Osteocyte (in vitro differentiated cells): ENCODE results near the gene ATG10. TPM values are rescaled to one million over a fixed set of nuclear protein-coding genes. Genes with fewer than 3 reads are reported as not detected.
"Not testable (repeated sequence)": the region's sequence is repeated elsewhere in the genome, so short reads cannot be mapped to it uniquely, and the experiment has no call there.

ENCODE experiments used
- DNase-seq: peaks from one replicate; pipeline ENCODE4 v3.0.0; 2021; ENCODE audit warnings: mixed read lengths; ENCODE audit not compliant: unreplicated experiment; ENCODE audit errors: extremely low spot score
- H3K27ac Mint-ChIP-seq: one replicate; pipeline ENCODE4 v1.8.0; 2021; ENCODE audit warnings: mild to moderate bottlenecking, mixed read lengths; ENCODE audit not compliant: unreplicated experiment
- H3K27me3 Mint-ChIP-seq: one replicate; pipeline ENCODE4 v1.8.0; 2021; ENCODE audit warnings: mixed read lengths; ENCODE audit not compliant: unreplicated experiment
- H3K36me3 Mint-ChIP-seq: one replicate; pipeline ENCODE4 v1.8.0; 2021; ENCODE audit warnings: mixed read lengths; ENCODE audit not compliant: unreplicated experiment
- H3K4me1 Mint-ChIP-seq: one replicate; pipeline ENCODE4 v1.8.0; 2021; ENCODE audit warnings: mixed read lengths; ENCODE audit not compliant: unreplicated experiment
- H3K4me3 Mint-ChIP-seq: one replicate; pipeline ENCODE4 v1.8.0; 2021; ENCODE audit warnings: mild to moderate bottlenecking, moderate library complexity, mixed read lengths; ENCODE audit not compliant: unreplicated experiment
- H3K9me3 Mint-ChIP-seq: one replicate; pipeline ENCODE4 v1.8.0; 2021; ENCODE audit warnings: mixed read lengths; ENCODE audit not compliant: unreplicated experiment
- CTCF ChIP-seq: fragments of 200-600 bp; sonication (generic); IDR thresholded peaks from 2 replicates; pipeline ENCODE4 v1.5.0; 2021; ENCODE audit warnings: antibody characterized with exemption, mild to moderate bottlenecking, moderate library complexity
- total RNA-seq: library from RNA; stranded (reverse); gene quantifications from 2 replicates; pipeline ENCODE4 v1.2.1, GENCODE V29; 2021

ATG10 gene
- total RNA-seq, 1 donor from 2014 or later = 8.3 TPM

GRCh38 chr5:82106756-82107155, 134.9 kb downstream of the ATG10 start:
- Mint-ChIP-seq H3K4me1 (peaks cover 32% of the 10 kb centered on the region), H3K27me3 (no peaks in the 10 kb centered on the region), H3K4me3 (no peak overlapping the region), H3K27ac (peak overlapping the region; percentile 38), H3K9me3 (no peaks in the 10 kb centered on the region), H3K36me3 (no peaks in the 10 kb centered on the region)
- DNase-seq = no peak
- no peak for TF ChIP-seq CTCF

GRCh38 chr5:82107267-82107666, 135.4 kb downstream of the ATG10 start:
- TF ChIP-seq CTCF = peak; percentile 55
- Mint-ChIP-seq H3K9me3 (no peaks in the 10 kb centered on the region), H3K27ac (peak overlapping the region; percentile 38), H3K36me3 (no peaks in the 10 kb centered on the region), H3K27me3 (no peaks in the 10 kb centered on the region), H3K4me3 (no peak overlapping the region), H3K4me1 (peaks cover 32% of the 10 kb centered on the region)
- DNase-seq = no peak

- H3K4me1 Mint-ChIP-seq = peaks cover 32% of the 10 kb centered on the region
- no peak for TF ChIP-seq CTCF
- no peaks in the 10 kb centered on the region for H3K36me3 Mint-ChIP-seq
- H3K27ac Mint-ChIP-seq = no peak overlapping the region
- no peak for DNase-seq
- no peak overlapping the region for H3K4me3 Mint-ChIP-seq
- H3K9me3 Mint-ChIP-seq = no peaks in the 10 kb centered on the region
- H3K27me3 Mint-ChIP-seq = no peaks in the 10 kb centered on the region
Observed at GRCh38 chr5:82109013-82109412, 137.2 kb downstream of the ATG10 start.

- DNase-seq, H3K27ac Mint-ChIP-seq, H3K9me3 Mint-ChIP-seq, H3K4me3 Mint-ChIP-seq, H3K27me3 Mint-ChIP-seq, H3K36me3 Mint-ChIP-seq: not testable (repeated sequence)
- peaks cover 32% of the 10 kb centered on the region for H3K4me1 Mint-ChIP-seq
Observed at GRCh38 chr5:82109915-82110314, 138.1 kb downstream of the ATG10 start.

GRCh38 chr5:82111191-82111590, 139.4 kb downstream of the ATG10 start:
- TF ChIP-seq CTCF = no peak
- H3K4me3 Mint-ChIP-seq = no peak overlapping the region
- no peak for DNase-seq
- H3K9me3 Mint-ChIP-seq = no peaks in the 10 kb centered on the region
- no peak overlapping the region for H3K27ac Mint-ChIP-seq
- H3K27me3 Mint-ChIP-seq = no peaks in the 10 kb centered on the region
- peaks cover 21% of the 10 kb centered on the region for H3K4me1 Mint-ChIP-seq
- no peaks in the 10 kb centered on the region for H3K36me3 Mint-ChIP-seq

GRCh38 chr5:82115858-82116257, 144.0 kb downstream of the ATG10 start:
- no peaks in the 10 kb centered on the region for H3K9me3 Mint-ChIP-seq

More at GRCh38 chr5:82115858-82116257, 144.0 kb downstream of the ATG10 start:
- Mint-ChIP-seq H3K4me3 (no peak overlapping the region), H3K4me1 (peaks cover 4% of the 10 kb centered on the region), H3K27ac (no peak overlapping the region), H3K36me3 (no peaks in the 10 kb centered on the region), H3K27me3 (no peaks in the 10 kb centered on the region)
- no peak for TF ChIP-seq CTCF
- no peak for DNase-seq
